A549 (cell line): ENCODE measurements around the gene MAGEF1. TPM values are rescaled to one million over a fixed set of nuclear protein-coding genes. Genes with fewer than 3 reads are reported as not detected.

Experiments used
- ATAC-seq, 2 experiments: fragments of 200-7000 bp in 1 of 2; fragments of >200 bp in 1 of 2; cut with Nextera tagmentation in 1 of 2; cut with Tn5 transposase in 1 of 2; 3 replicates each; pipeline versions ENCODE4 v1.8.0 to v1.9.1; 2018 to 2020; ENCODE audit warnings: mild to moderate bottlenecking in 1 of 2, moderate library complexity in 1 of 2
- CTCF ChIA-PET: fragments of 300-600 bp; sonication (Branson Sonifier 250); formaldehyde crosslinking; extraction: SDS; loops from one replicate; lab custom pipeline; 2021; ENCODE audit warnings: antibody characterized with exemption, inconsistent platforms; lab: Yijun Ruan, JAX
- POLR2A ChIA-PET: fragments of 350-600 bp; formaldehyde crosslinking; extraction: SDS; loops from one replicate; lab custom pipeline; 2021; ENCODE audit warnings: antibody characterized with exemption, inconsistent platforms; lab: Yijun Ruan, JAX
- DNase-seq, 2 experiments: peaks; one replicate each; pipeline versions ENCODE4 v3.0.0 to v3.0.0-alpha.2; 2011 to 2016; ENCODE audit warnings: low read depth in 1 of 2, low spot score in 1 of 2
- FAIRE-seq: peaks from 2 replicates; lab custom pipeline; 2011; peaks lifted over from hg19 to GRCh38; lab: Jason Lieb, UNC
- H3K27ac ChIP-seq, 2 experiments: fragments of >200 bp; sonication (Bioruptor Twin); formaldehyde crosslinking; 3 replicates each; pipeline ENCODE4 v1.5.1; 2016 to 2017
- H3K4me1 ChIP-seq: fragments of >200 bp; sonication (Bioruptor Twin); formaldehyde crosslinking; 3 replicates; pipeline ENCODE4 v1.6.1; 2016
- H3K4me2 ChIP-seq: fragments of >200 bp; sonication (Bioruptor Twin); formaldehyde crosslinking; 3 replicates; pipeline ENCODE4 v1.6.1; 2016
- H3K4me3 ChIP-seq: fragments of >200 bp; sonication (Bioruptor Twin); formaldehyde crosslinking; 3 replicates; pipeline ENCODE4 v1.5.1; 2016
- H3K9me3 ChIP-seq: fragments of >200 bp; sonication (Bioruptor Twin); formaldehyde crosslinking; 3 replicates; pipeline ENCODE4 v1.6.1; 2016
- CBX2 ChIP-seq: fragments of 200-600 bp; sonication (generic); IDR thresholded peaks from 2 replicates; pipeline ENCODE4 v1.6.1; 2016; ENCODE audit warnings: low read depth, mild to moderate bottlenecking, borderline replicate concordance
- CBX8 ChIP-seq: fragments of 200-600 bp; sonication (generic); IDR thresholded peaks from 2 replicates; pipeline ENCODE4 v1.6.1; 2016
- CEBPB ChIP-seq, 2 experiments: fragments of >200 bp in 1 of 2; sonication (Bioruptor Twin) in 1 of 2; formaldehyde crosslinking in 1 of 2; IDR thresholded peaks; 2 replicates each; pipeline ENCODE4 v1.6.1; 2012 to 2016
- EHMT2 ChIP-seq: fragments of 200-600 bp; sonication (generic); IDR thresholded peaks from 2 replicates; pipeline ENCODE4 v1.6.1; 2016; ENCODE audit warnings: antibody characterized with exemption, low read depth, mild to moderate bottlenecking, moderate library complexity
- EP300 ChIP-seq, 2 experiments: fragments of >200 bp; sonication (Bioruptor Twin); formaldehyde crosslinking; IDR thresholded peaks; 2 replicates in 1 of 2; 3 replicates in 1 of 2; pipeline ENCODE4 v1.6.1; 2016 to 2017
- ESRRA ChIP-seq: fragments of 150-350 bp; IDR thresholded peaks from 2 replicates; pipeline ENCODE4 v1.6.1; 2014; ENCODE audit warnings: mild to moderate bottlenecking, low read length, borderline replicate concordance
- FOSL2 ChIP-seq, 2 experiments: fragments of 450-650 bp in 1 of 2; fragments of >200 bp in 1 of 2; sonication (Bioruptor Twin) in 1 of 2; formaldehyde crosslinking; IDR thresholded peaks; 2 replicates each; pipeline versions ENCODE4 v1.5.0 to v1.6.1; 2016 to 2020; ENCODE audit warnings: mild to moderate bottlenecking in 1 of 2, moderate library complexity in 1 of 2
- FOXS1 ChIP-seq: fragments of 250-450 bp; sonication (Bioruptor Pico); IDR thresholded peaks from 2 replicates; pipeline ENCODE4 v1.5.0; 2020; ENCODE audit warnings: mild to moderate bottlenecking, moderate library complexity
- HEYL ChIP-seq: fragments of 250-450 bp; sonication (Bioruptor Pico); IDR thresholded peaks from 2 replicates; pipeline ENCODE4 v1.8.0; 2021; ENCODE audit warnings: mild to moderate bottlenecking, moderate library complexity
- HOXB5 ChIP-seq: fragments of 250-450 bp; sonication (Bioruptor Pico); IDR thresholded peaks from 2 replicates; pipeline ENCODE4 v1.5.0; 2020; ENCODE audit warnings: mild to moderate bottlenecking, moderate library complexity
- JUNB ChIP-seq: fragments of >200 bp; sonication (Bioruptor Twin); formaldehyde crosslinking; IDR thresholded peaks from 2 replicates; pipeline ENCODE4 v1.6.1; 2016
- KDM1A ChIP-seq: fragments of 200-600 bp; sonication (generic); IDR thresholded peaks from 2 replicates; pipeline ENCODE4 v1.6.1; 2016; ENCODE audit warnings: low read depth, mild to moderate bottlenecking
- MAFK ChIP-seq: fragments of 450-650 bp; IDR thresholded peaks from 2 replicates; pipeline ENCODE4 v1.6.1; 2014; ENCODE audit not compliant: partially characterized antibody
- MAZ ChIP-seq: fragments of 150-350 bp; IDR thresholded peaks from 2 replicates; pipeline ENCODE4 v1.6.1; 2014; ENCODE audit warnings: antibody characterized with exemption, low read depth, low read length, borderline replicate concordance
- MYC ChIP-seq: IDR thresholded peaks from 2 replicates; pipeline ENCODE4 v1.6.1; 2012; ENCODE audit warnings: mild to moderate bottlenecking, inconsistent platforms, low read length, improper control_type of control experiment, borderline replicate concordance
- NFE2L2 ChIP-seq: fragments of 150-350 bp; conservative IDR thresholded peaks from 2 replicates; pipeline ENCODE4 v1.6.1; 2014; ENCODE audit warnings: low read length
- PHF8 ChIP-seq: fragments of 200-600 bp; sonication (generic); IDR thresholded peaks from 2 replicates; pipeline ENCODE4 v1.6.1; 2016; ENCODE audit warnings: low read depth, mild to moderate bottlenecking, antibody characterized with exemption, moderate library complexity, borderline replicate concordance
- POLR2AphosphoS2 ChIP-seq: conservative IDR thresholded peaks from 2 replicates; pipeline ENCODE4 v1.6.1; 2012; ENCODE audit warnings: low read length, improper control_type of control experiment, inconsistent platforms
- RCOR1 ChIP-seq: fragments of 150-350 bp; IDR thresholded peaks from 2 replicates; pipeline ENCODE4 v1.6.1; 2014; ENCODE audit warnings: antibody characterized with exemption, low read length, low read depth
- RFX5 ChIP-seq: fragments of 450-650 bp; IDR thresholded peaks from 2 replicates; pipeline ENCODE4 v1.7.1; 2014; ENCODE audit warnings: antibody characterized with exemption, mild to moderate bottlenecking, moderate library complexity
- TFCP2L1 ChIP-seq: fragments of 250-450 bp; sonication (Bioruptor Pico); IDR thresholded peaks from 2 replicates; pipeline ENCODE4 v1.5.0; 2021; ENCODE audit warnings: mild to moderate bottlenecking
- ZC3H11A ChIP-seq: fragments of 450-650 bp; IDR thresholded peaks from 2 replicates; pipeline ENCODE4 v1.6.1; 2014; ENCODE audit warnings: antibody characterized with exemption, mild to moderate bottlenecking
- ZFP36 ChIP-seq: fragments of 450-650 bp; IDR thresholded peaks from 2 replicates; pipeline ENCODE4 v1.6.1; 2014; ENCODE audit warnings: borderline replicate concordance; ENCODE audit not compliant: partially characterized antibody
- ZSCAN20 ChIP-seq: fragments of 250-450 bp; sonication (Bioruptor Pico); IDR thresholded peaks from 2 replicates; pipeline ENCODE4 v1.8.0; 2022; ENCODE audit warnings: mild to moderate bottlenecking, moderate library complexity
- WGBS: methylation state at CpG from one replicate; pipeline ENCODE4 v1.1.6; 2017; ENCODE audit errors: missing lambda C conversion rate; 5-methylcytosine and 5-hydroxymethylcytosine counted together
- polyA plus RNA-seq, 4 experiments: library from polyadenylated mRNA; depleted of rRNA in 3 of 4; stranded (reverse); fragments of >200 nt; fragmentation: RNase III in 1 of 4; extraction: RNeasy Plus Mini Kit Qiagen cat#74134 plus additional on column Dnase treatment in 1 of 4; gene quantifications; 2 replicates in 3 of 4; 3 replicates in 1 of 4; pipeline ENCODE4 v1.2.3, GENCODE V29; 2011 to 2017
- TF ChIP-seq, protein P1 (sequence below): IDR thresholded peaks from 2 replicates; pipeline ENCODE4 v1.6.1; 2012; ENCODE audit warnings: low read depth, borderline replicate concordance
- TF ChIP-seq, protein P2 (sequence below): IDR thresholded peaks from 2 replicates; pipeline ENCODE4 v1.6.1; 2012
- TF ChIP-seq, protein P3 (sequence below): fragments of 250-450 bp; sonication (Bioruptor Pico); IDR thresholded peaks from 2 replicates; pipeline ENCODE4 v1.5.0; 2020; ENCODE audit warnings: low read depth, mild to moderate bottlenecking, moderate library complexity
- TF ChIP-seq, protein P4 (sequence below): IDR thresholded peaks from 2 replicates; pipeline ENCODE4 v1.6.1; 2012
- TF ChIP-seq, protein P5 (sequence below): fragments of >200 bp; sonication (Bioruptor Twin); formaldehyde crosslinking; IDR thresholded peaks from 3 replicates; pipeline ENCODE4 v1.6.1; 2016
- TF ChIP-seq, protein P6 (sequence below): fragments of >200 bp; sonication (Bioruptor Twin); formaldehyde crosslinking; IDR thresholded peaks from 2 replicates; pipeline ENCODE4 v1.6.1; 2016

MAGEF1 gene
- polyA plus RNA-seq, 2 of the 4 experiments (the other 2 are of a cell fraction), result 19.6 to 30.8 TPM

DNA sequence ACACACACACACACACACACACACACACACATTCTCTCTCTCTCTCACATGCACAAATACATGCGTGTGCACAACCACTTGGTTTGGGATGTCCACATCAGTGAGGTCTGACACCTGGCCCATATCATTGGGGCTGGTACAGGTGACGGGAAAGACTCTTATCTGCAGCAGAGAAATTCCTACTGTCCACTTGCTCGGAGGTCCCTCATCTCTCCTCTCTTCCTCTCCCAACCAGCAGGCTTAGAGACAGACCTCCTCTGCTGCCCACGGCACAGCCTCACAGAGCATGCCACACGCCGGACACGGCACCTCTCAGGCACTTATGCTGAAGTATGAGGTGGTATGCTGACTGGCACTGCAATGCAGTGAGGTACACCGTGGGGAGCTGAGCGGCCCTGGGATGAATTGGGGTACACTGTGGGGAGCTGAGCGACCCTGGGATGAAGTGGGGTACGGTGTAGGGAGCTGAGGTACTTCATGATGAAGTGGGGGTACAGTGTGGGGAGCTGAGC, 41.7 kb downstream of the MAGEF1 start:
- CTCF ChIA-PET, result interaction anchor here (0.7 kb wide), 1 partner anchor 36 kb away, joined by 3 read pairs; no protein-coding TSS in a partner anchor
- ATAC-seq (no peak; a peak in 1 of 6 replicates), DNase-seq (no peak), FAIRE-seq (no peak)
- H3K9me3 ChIP-seq, result no peaks in the 10 kb centered on the region
- 26% methylated on average over 11 of the region's 11 CpGs for WGBS
- H3K27ac ChIP-seq, result no peak overlapping the region
- POLR2A ChIA-PET, result no interaction called here
- H3K4me3 ChIP-seq, result no peak overlapping the region
- H3K4me2 ChIP-seq, result no peak overlapping the region
- H3K4me1 ChIP-seq, result no peaks in the 10 kb centered on the region
- TF ChIP-seq POLR2AphosphoS2 (no peak), MAZ (no peak), KDM1A (no peak), PHF8 (no peak), MAFK (no peak), TFCP2L1 (no peak), RFX5 (no peak), CEBPB (IDR thresholded peaks at IDR 0.05) (no peak), JUNB (no peak), ZSCAN20 (no peak), ESRRA (no peak), CBX2 (no peak), EHMT2 (no peak), FOXS1 (CRISPR knock-in tag) (no peak), FOSL2 (IDR thresholded peaks at IDR 0.05) (no peak), FOSL2 (CRISPR knock-in tag; IDR thresholded peaks at IDR 0.05) (no peak)
- TF ChIP-seq, protein P1, sequence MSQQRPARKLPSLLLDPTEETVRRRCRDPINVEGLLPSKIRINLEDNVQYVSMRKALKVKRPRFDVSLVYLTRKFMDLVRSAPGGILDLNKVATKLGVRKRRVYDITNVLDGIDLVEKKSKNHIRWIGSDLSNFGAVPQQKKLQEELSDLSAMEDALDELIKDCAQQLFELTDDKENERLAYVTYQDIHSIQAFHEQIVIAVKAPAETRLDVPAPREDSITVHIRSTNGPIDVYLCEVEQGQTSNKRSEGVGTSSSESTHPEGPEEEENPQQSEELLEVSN, result no peak
- TF ChIP-seq, protein P2, sequence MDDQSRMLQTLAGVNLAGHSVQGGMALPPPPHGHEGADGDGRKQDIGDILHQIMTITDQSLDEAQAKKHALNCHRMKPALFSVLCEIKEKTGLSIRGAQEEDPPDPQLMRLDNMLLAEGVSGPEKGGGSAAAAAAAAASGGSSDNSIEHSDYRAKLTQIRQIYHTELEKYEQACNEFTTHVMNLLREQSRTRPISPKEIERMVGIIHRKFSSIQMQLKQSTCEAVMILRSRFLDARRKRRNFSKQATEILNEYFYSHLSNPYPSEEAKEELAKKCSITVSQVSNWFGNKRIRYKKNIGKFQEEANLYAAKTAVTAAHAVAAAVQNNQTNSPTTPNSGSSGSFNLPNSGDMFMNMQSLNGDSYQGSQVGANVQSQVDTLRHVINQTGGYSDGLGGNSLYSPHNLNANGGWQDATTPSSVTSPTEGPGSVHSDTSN, result no peak
- TF ChIP-seq, protein P3, sequence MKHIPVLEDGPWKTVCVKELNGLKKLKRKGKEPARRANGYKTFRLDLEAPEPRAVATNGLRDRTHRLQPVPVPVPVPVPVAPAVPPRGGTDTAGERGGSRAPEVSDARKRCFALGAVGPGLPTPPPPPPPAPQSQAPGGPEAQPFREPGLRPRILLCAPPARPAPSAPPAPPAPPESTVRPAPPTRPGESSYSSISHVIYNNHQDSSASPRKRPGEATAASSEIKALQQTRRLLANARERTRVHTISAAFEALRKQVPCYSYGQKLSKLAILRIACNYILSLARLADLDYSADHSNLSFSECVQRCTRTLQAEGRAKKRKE (CRISPR knock-in tag), result no peak
- TF ChIP-seq, protein P4, sequence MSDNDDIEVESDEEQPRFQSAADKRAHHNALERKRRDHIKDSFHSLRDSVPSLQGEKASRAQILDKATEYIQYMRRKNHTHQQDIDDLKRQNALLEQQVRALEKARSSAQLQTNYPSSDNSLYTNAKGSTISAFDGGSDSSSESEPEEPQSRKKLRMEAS, result no peak

DNA sequence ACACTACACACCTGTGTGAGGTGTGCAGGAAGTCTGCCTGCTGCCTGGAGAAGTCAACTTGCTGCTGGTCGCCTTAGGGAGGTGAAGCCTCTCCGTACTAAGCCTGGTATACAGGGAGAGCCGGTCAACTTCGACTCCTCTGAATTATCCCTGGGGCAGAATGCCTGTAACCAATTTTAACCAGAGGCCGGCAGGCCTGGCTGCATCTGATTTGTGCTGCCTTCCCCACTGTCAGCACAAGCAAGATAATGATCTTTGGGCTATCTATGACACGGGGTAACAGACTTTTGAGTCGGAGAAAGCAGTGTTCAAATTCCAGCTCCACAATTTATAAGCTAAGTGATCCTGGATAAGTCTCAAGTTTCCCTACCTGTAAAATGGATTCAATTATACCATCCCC, 42.3 kb downstream of the MAGEF1 start:
- DNase-seq (no peak), ATAC-seq (no peak), FAIRE-seq (no peak)
- TF ChIP-seq CEBPB (IDR thresholded peaks at IDR 0.05), result no peak
- no peak for TF ChIP-seq JUNB
- TF ChIP-seq, protein P4, result no peak
- no peak for TF ChIP-seq ZFP36
- TF ChIP-seq HEYL (CRISPR knock-in tag), result no peak
- TF ChIP-seq KDM1A, result no peak
- TF ChIP-seq CBX8, result no peak
- TF ChIP-seq ZC3H11A, result no peak
- TF ChIP-seq, protein P2, result no peak
- no peak for TF ChIP-seq RCOR1
- no peak for TF ChIP-seq MAZ
- TF ChIP-seq, protein P5, sequence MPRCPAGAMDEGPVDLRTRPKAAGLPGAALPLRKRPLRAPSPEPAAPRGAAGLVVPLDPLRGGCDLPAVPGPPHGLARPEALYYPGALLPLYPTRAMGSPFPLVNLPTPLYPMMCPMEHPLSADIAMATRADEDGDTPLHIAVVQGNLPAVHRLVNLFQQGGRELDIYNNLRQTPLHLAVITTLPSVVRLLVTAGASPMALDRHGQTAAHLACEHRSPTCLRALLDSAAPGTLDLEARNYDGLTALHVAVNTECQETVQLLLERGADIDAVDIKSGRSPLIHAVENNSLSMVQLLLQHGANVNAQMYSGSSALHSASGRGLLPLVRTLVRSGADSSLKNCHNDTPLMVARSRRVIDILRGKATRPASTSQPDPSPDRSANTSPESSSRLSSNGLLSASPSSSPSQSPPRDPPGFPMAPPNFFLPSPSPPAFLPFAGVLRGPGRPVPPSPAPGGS, result no peak
- TF ChIP-seq, protein P6, sequence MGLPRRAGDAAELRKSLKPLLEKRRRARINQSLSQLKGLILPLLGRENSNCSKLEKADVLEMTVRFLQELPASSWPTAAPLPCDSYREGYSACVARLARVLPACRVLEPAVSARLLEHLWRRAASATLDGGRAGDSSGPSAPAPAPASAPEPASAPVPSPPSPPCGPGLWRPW, result no peak
- no peak for TF ChIP-seq MYC
- no peak for TF ChIP-seq HOXB5 (CRISPR knock-in tag)
- TF ChIP-seq EP300 (IDR thresholded peaks at IDR 0.05), result no peak
- TF ChIP-seq NFE2L2, result no peak
- no peak for TF ChIP-seq CBX2
- TF ChIP-seq POLR2AphosphoS2, result no peak
- ChIA-PET CTCF (no interaction called here), POLR2A (no interaction called here)
- 38% methylated on average over 5 of the region's 7 CpGs for WGBS
- H3K4me3 ChIP-seq, result no peak overlapping the region
- no peak overlapping the region for H3K4me2 ChIP-seq
- H3K4me1 ChIP-seq, result no peaks in the 10 kb centered on the region
- H3K27ac ChIP-seq, result no peak overlapping the region
- H3K9me3 ChIP-seq, result no peaks in the 10 kb centered on the region
